ENCODE data around the gene ASB13.

ASB13 gene

GRCh38 chr10:5614155-5614721, 52.2 kb downstream of the ASB13 start:
- H3K18ac ChIP-seq (ENCODE audit: low read length): peak overlapping the region; percentile 81
- H3K79me1 ChIP-seq (ENCODE audit: low read depth, low read length): no peaks in the 10 kb centered on the region
- H3K27ac ChIP-seq (replicated peaks; ENCODE audit: low read length): peak overlapping the region; percentile 1
- H2AFZ ChIP-seq (ENCODE audit: low read length): no peak overlapping the region
- H3K4me1 ChIP-seq (ENCODE audit: control insufficient read depth in 2 of 2, insufficient read depth in 1 of 2, low read depth in 1 of 2, low read length in 2 of 2): peaks cover 7 to 9% of the 10 kb centered on the region in 2 donors
- no peak overlapping the region for H2BK5ac ChIP-seq (ENCODE audit: low read length)
- H4K8ac ChIP-seq (ENCODE audit: low read depth, low read length): no peak overlapping the region
- H3K9ac ChIP-seq (ENCODE audit: low read depth, low read length, poor library complexity): peak overlapping the region; percentile 5
- H3K4me2 ChIP-seq (ENCODE audit: insufficient read depth, low read length, poor library complexity, severe bottlenecking): no peak overlapping the region
- H3K27me3 ChIP-seq (ENCODE audit: control insufficient read depth in 3 of 3, insufficient read depth in 3 of 3, low read depth in 1 of 3, low read length in 3 of 3): peaks cover 0 to 3% (median 0%) of the 10 kb centered on the region in 3 experiments
- H4K91ac ChIP-seq (ENCODE audit: low read depth, low read length, poor library complexity): no peak overlapping the region
- no peak overlapping the region for H3K23ac ChIP-seq (ENCODE audit: low read depth, low read length, poor library complexity)
- no peak overlapping the region for H2BK12ac ChIP-seq (ENCODE audit: low read length)
- no peak overlapping the region for H2BK120ac ChIP-seq (ENCODE audit: low read depth, low read length)
- no peak for DNase-seq (ENCODE audit: low spot score)
- no peak overlapping the region for H2BK15ac ChIP-seq (ENCODE audit: low read length)
- H2AK5ac ChIP-seq (ENCODE audit: low read depth, low read length): no peak overlapping the region
- no peak overlapping the region for H3K14ac ChIP-seq (ENCODE audit: low read length)
- H3K4ac ChIP-seq (ENCODE audit: low read length): no peak overlapping the region
- H3K9me3 ChIP-seq (replicated peaks in 1 of 2; ENCODE audit: control insufficient read depth in 2 of 2, insufficient read depth in 1 of 2, low read depth in 1 of 2, low read length in 2 of 2): no peaks in the 10 kb centered on the region
- no peak overlapping the region for H3K4me3 ChIP-seq (ENCODE audit: low read length in 2 of 2)
- whole genome bisulfite sequencing, 2 donors (ENCODE audit: extremely low coverage in 2 of 2, insufficient read length in 2 of 2, insufficient replicate concordance in 1 of 2): no CpG with 5 or more reads among the region's 4 CpGs
- H3K36me3 ChIP-seq (replicated peaks in 1 of 2; ENCODE audit: control insufficient read depth in 2 of 2, insufficient read depth in 2 of 2, low read length in 2 of 2): no peaks in the 10 kb centered on the region

GRCh38 chr10:5613481-5614154, 52.8 kb downstream of the ASB13 start:
- Histone ChIP-seq H2BK15ac (ENCODE audit: low read length) (peak overlapping the region; percentile 13), H3K79me1 (ENCODE audit: low read depth, low read length) (no peaks in the 10 kb centered on the region), H4K8ac (ENCODE audit: low read depth, low read length) (no peak overlapping the region), H3K4me3 (ENCODE audit: low read length in 2 of 2) (no peak overlapping the region), H3K27me3 (ENCODE audit: control insufficient read depth in 3 of 3, insufficient read depth in 3 of 3, low read depth in 1 of 3, low read length in 3 of 3) (peaks cover 0 to 3% (median 0%) of the 10 kb centered on the region in 3 experiments), H3K4me2 (ENCODE audit: insufficient read depth, low read length, poor library complexity, severe bottlenecking) (no peak overlapping the region), H2BK5ac (ENCODE audit: low read length) (peak overlapping the region; percentile 43), H3K4me1 (ENCODE audit: control insufficient read depth in 2 of 2, insufficient read depth in 1 of 2, low read depth in 1 of 2, low read length in 2 of 2) (peaks cover 2 to 9% of the 10 kb centered on the region in 2 donors), H3K18ac (ENCODE audit: low read length) (peak overlapping the region; percentile 71), H3K36me3 (replicated peaks in 1 of 2; ENCODE audit: control insufficient read depth in 2 of 2, insufficient read depth in 2 of 2, low read length in 2 of 2) (no peaks in the 10 kb centered on the region), H2BK12ac (ENCODE audit: low read length) (no peak overlapping the region), H3K9me3 (replicated peaks in 1 of 2; ENCODE audit: control insufficient read depth in 2 of 2, insufficient read depth in 1 of 2, low read depth in 1 of 2, low read length in 2 of 2) (no peaks in the 10 kb centered on the region), H3K27ac (replicated peaks; ENCODE audit: low read length) (peak overlapping the region; percentile 1), H4K91ac (ENCODE audit: low read depth, low read length, poor library complexity) (no peak overlapping the region), H3K23ac (ENCODE audit: low read depth, low read length, poor library complexity) (no peak overlapping the region), H3K9ac (ENCODE audit: low read depth, low read length, poor library complexity) (no peak overlapping the region), H2BK120ac (ENCODE audit: low read depth, low read length) (no peak overlapping the region), H2AFZ (ENCODE audit: low read length) (no peak overlapping the region), H3K14ac (ENCODE audit: low read length) (peak overlapping the region; percentile 86), H3K4ac (ENCODE audit: low read length) (no peak overlapping the region), H2AK5ac (ENCODE audit: low read depth, low read length) (peak overlapping the region; percentile 76)
- no peak for DNase-seq (ENCODE audit: low spot score)
- whole genome bisulfite sequencing, 2 donors (ENCODE audit: extremely low coverage in 2 of 2, insufficient read length in 2 of 2, insufficient replicate concordance in 1 of 2): no CpG with 5 or more reads among the region's 13 CpGs

- Histone ChIP-seq H3K4me3 (ENCODE audit: low read length in 2 of 2) (no peak overlapping the region), H3K9ac (ENCODE audit: low read depth, low read length, poor library complexity) (no peak overlapping the region), H3K79me1 (ENCODE audit: low read depth, low read length) (no peaks in the 10 kb centered on the region), H4K8ac (ENCODE audit: low read depth, low read length) (no peak overlapping the region), H2AK5ac (ENCODE audit: low read depth, low read length) (peak overlapping the region; percentile 43), H3K4ac (ENCODE audit: low read length) (no peak overlapping the region), H3K4me1 (ENCODE audit: control insufficient read depth in 2 of 2, insufficient read depth in 1 of 2, low read depth in 1 of 2, low read length in 2 of 2) (peaks cover 6 to 13% of the 10 kb centered on the region in 2 donors), H3K4me2 (ENCODE audit: insufficient read depth, low read length, poor library complexity, severe bottlenecking) (no peak overlapping the region), H2BK5ac (ENCODE audit: low read length) (no peak overlapping the region), H4K91ac (ENCODE audit: low read depth, low read length, poor library complexity) (no peak overlapping the region), H3K27ac (replicated peaks; ENCODE audit: low read length) (no peak overlapping the region), H3K36me3 (replicated peaks in 1 of 2; ENCODE audit: control insufficient read depth in 2 of 2, insufficient read depth in 2 of 2, low read length in 2 of 2) (no peaks in the 10 kb centered on the region), H3K27me3 (ENCODE audit: control insufficient read depth in 3 of 3, insufficient read depth in 3 of 3, low read depth in 1 of 3, low read length in 3 of 3) (peaks cover 0 to 3% (median 0%) of the 10 kb centered on the region in 3 experiments), H2BK15ac (ENCODE audit: low read length) (no peak overlapping the region), H2BK120ac (ENCODE audit: low read depth, low read length) (no peak overlapping the region), H3K23ac (ENCODE audit: low read depth, low read length, poor library complexity) (no peak overlapping the region), H2BK12ac (ENCODE audit: low read length) (no peak overlapping the region), H2AFZ (ENCODE audit: low read length) (no peak overlapping the region), H3K18ac (ENCODE audit: low read length) (peak overlapping the region; percentile 64), H3K14ac (ENCODE audit: low read length) (no peak overlapping the region), H3K9me3 (replicated peaks in 1 of 2; ENCODE audit: control insufficient read depth in 2 of 2, insufficient read depth in 1 of 2, low read depth in 1 of 2, low read length in 2 of 2) (no peaks in the 10 kb centered on the region)
- no peak for DNase-seq (ENCODE audit: low spot score)
- WGBS, 2 donors (ENCODE audit: extremely low coverage in 2 of 2, insufficient read length in 2 of 2, insufficient replicate concordance in 1 of 2): no CpG with 5 or more reads among the region's 15 CpGs
Measured at GRCh38 chr10:5611899-5612680, 54.3 kb downstream of the ASB13 start.
